ENCODE data around the gene CCN5.

DNA sequence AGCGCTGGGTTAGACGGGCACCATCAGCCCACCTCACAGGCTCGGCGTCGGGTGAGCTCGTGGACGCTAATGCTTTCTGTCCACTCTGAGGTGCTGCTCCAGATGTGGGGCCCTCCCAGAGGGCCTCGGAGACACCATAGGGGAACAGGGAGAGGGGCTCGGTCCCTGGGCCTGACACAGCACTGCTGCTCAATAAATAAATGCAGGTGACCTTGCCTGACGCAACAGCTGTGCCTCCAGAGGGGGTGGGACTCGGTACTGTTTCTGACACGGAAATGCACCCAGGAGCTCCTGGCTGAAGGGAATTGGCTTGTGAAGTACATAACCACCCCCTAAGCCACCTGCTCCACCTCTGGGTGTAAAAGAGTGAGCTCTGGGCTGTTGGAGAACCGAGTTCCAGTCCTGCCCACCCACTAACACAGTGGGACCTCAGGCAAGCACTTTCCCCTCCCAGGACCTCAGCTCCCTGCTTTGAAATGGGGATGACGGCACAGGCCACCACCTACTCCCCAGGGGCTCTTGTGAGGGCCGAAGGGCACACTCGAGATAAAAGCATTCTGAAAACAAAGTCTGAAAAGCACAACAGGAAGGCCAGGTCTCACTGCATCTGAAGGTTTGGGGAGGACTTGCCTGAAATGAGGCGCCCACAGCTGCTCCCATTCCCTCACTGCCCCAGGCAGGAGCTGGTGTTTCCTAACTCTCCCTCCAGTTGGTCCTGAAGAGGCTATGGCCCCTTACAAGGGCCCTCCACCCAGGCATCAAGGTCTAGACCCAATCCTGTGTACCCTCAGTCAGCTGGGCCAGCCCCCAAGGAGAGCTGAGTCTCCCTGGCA lies 37.1 kb downstream of the CCN5 start:
- TF ChIP-seq, protein P1, sequence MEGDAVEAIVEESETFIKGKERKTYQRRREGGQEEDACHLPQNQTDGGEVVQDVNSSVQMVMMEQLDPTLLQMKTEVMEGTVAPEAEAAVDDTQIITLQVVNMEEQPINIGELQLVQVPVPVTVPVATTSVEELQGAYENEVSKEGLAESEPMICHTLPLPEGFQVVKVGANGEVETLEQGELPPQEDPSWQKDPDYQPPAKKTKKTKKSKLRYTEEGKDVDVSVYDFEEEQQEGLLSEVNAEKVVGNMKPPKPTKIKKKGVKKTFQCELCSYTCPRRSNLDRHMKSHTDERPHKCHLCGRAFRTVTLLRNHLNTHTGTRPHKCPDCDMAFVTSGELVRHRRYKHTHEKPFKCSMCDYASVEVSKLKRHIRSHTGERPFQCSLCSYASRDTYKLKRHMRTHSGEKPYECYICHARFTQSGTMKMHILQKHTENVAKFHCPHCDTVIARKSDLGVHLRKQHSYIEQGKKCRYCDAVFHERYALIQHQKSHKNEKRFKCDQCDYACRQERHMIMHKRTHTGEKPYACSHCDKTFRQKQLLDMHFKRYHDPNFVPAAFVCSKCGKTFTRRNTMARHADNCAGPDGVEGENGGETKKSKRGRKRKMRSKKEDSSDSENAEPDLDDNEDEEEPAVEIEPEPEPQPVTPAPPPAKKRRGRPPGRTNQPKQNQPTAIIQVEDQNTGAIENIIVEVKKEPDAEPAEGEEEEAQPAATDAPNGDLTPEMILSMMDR (IDR thresholded peaks at IDR 0.05): no peak
- TF ChIP-seq EZH2 (IDR thresholded peaks at IDR 0.05): no peak

Data from neural progenitor cell (in vitro differentiated cells).